ENCODE measurements around the gene EP400. TPM values are rescaled to one million over a fixed set of nuclear protein-coding genes. Genes with fewer than 3 reads are reported as not detected.

Gene EP400
- total and polyA plus RNA-seq, 2 donors (not counting 1 experiment from before 2014, with no cell fraction given) = 3.4 to 12.4 TPM

- TF ChIP-seq CTCF (conservative IDR thresholded peaks at IDR 0.05 in 1 of 2, IDR thresholded peaks at IDR 0.05 in 1 of 2; ENCODE audit: low read depth in 1 of 2, low read length in 2 of 2) = no peak
- TF ChIP-seq EZH2 (IDR thresholded peaks at IDR 0.05; ENCODE audit: low read length, missing control alignments) = no peak
- H3K9ac ChIP-seq (ENCODE audit: insufficient read depth, low read length) = no peak overlapping the region
- H4K20me1 ChIP-seq (ENCODE audit: control insufficient read depth, extremely low read depth, insufficient read depth, low read length) = no peaks in the 10 kb centered on the region
- H3K27me3 ChIP-seq (ENCODE audit: control insufficient read depth, insufficient read depth, low read length) = no peaks in the 10 kb centered on the region
- H3K4me2 ChIP-seq (ENCODE audit: extremely low read depth, insufficient read depth, low read length) = no peak overlapping the region
- no peaks in the 10 kb centered on the region for H3K9me3 ChIP-seq (ENCODE audit: control insufficient read depth, insufficient read depth, low read depth, low read length)
- no peak overlapping the region for H3K4me3 ChIP-seq (replicated peaks in 1 of 4; ENCODE audit: control extremely low read depth in 1 of 4, insufficient read depth in 1 of 4, low read depth in 3 of 4, low read length in 4 of 4)
- peaks cover 5% of the 10 kb centered on the region for H3K36me3 ChIP-seq (ENCODE audit: control insufficient read depth, insufficient read depth, low read length)
- no peak overlapping the region for H3K27ac ChIP-seq (ENCODE audit: insufficient read depth, low read length)
- no peaks in the 10 kb centered on the region for H3K79me2 ChIP-seq (ENCODE audit: control insufficient read depth, insufficient read depth, low read length)
- DNase-seq (ENCODE audit: low read depth in 2 of 2) = no peak
- no peak overlapping the region for H2AFZ ChIP-seq (ENCODE audit: low read length)
- no peaks in the 10 kb centered on the region for H3K4me1 ChIP-seq (ENCODE audit: control insufficient read depth, extremely low read depth, insufficient read depth, low read length)
Observed at GRCh38 chr12:131920902-131921840, 28.6 kb upstream of the EP400 start.

- Histone ChIP-seq H3K36me3 (ENCODE audit: control insufficient read depth, insufficient read depth, low read length) (peaks cover 3% of the 10 kb centered on the region), H3K9ac (ENCODE audit: insufficient read depth, low read length) (no peak overlapping the region), H3K27ac (ENCODE audit: insufficient read depth, low read length) (no peak overlapping the region), H3K27me3 (ENCODE audit: control insufficient read depth, insufficient read depth, low read length) (no peaks in the 10 kb centered on the region), H3K4me3 (replicated peaks in 1 of 4; ENCODE audit: control extremely low read depth in 1 of 4, insufficient read depth in 1 of 4, low read depth in 3 of 4, low read length in 4 of 4) (no peak overlapping the region), H3K4me2 (ENCODE audit: extremely low read depth, insufficient read depth, low read length) (no peak overlapping the region), H4K20me1 (ENCODE audit: control insufficient read depth, extremely low read depth, insufficient read depth, low read length) (no peaks in the 10 kb centered on the region), H2AFZ (ENCODE audit: low read length) (no peak overlapping the region), H3K9me3 (ENCODE audit: control insufficient read depth, insufficient read depth, low read depth, low read length) (no peaks in the 10 kb centered on the region), H3K79me2 (ENCODE audit: control insufficient read depth, insufficient read depth, low read length) (no peaks in the 10 kb centered on the region), H3K4me1 (ENCODE audit: control insufficient read depth, extremely low read depth, insufficient read depth, low read length) (no peaks in the 10 kb centered on the region)
- TF ChIP-seq EZH2 (IDR thresholded peaks at IDR 0.05; ENCODE audit: low read length, missing control alignments) = no peak
- no peak for TF ChIP-seq CTCF (conservative IDR thresholded peaks at IDR 0.05 in 1 of 2, IDR thresholded peaks at IDR 0.05 in 1 of 2; ENCODE audit: low read depth in 1 of 2, low read length in 2 of 2)
- DNase-seq (ENCODE audit: low read depth in 2 of 2) = no peak
Observed at GRCh38 chr12:131921866-131922769, 27.6 kb upstream of the EP400 start.

GRCh38 chr12:131922772-131923171 lies 27.0 kb upstream of the EP400 start:
- Histone ChIP-seq H3K36me3 (ENCODE audit: control insufficient read depth, insufficient read depth, low read length) (peaks cover 3% of the 10 kb centered on the region), H3K4me1 (ENCODE audit: control insufficient read depth, extremely low read depth, insufficient read depth, low read length) (no peaks in the 10 kb centered on the region), H3K9ac (ENCODE audit: insufficient read depth, low read length) (no peak overlapping the region), H3K27ac (ENCODE audit: insufficient read depth, low read length) (no peak overlapping the region), H2AFZ (ENCODE audit: low read length) (no peak overlapping the region), H3K27me3 (ENCODE audit: control insufficient read depth, insufficient read depth, low read length) (no peaks in the 10 kb centered on the region), H3K79me2 (ENCODE audit: control insufficient read depth, insufficient read depth, low read length) (no peaks in the 10 kb centered on the region), H4K20me1 (ENCODE audit: control insufficient read depth, extremely low read depth, insufficient read depth, low read length) (no peaks in the 10 kb centered on the region), H3K9me3 (ENCODE audit: control insufficient read depth, insufficient read depth, low read depth, low read length) (no peaks in the 10 kb centered on the region), H3K4me3 (replicated peaks in 1 of 4; ENCODE audit: control extremely low read depth in 1 of 4, insufficient read depth in 1 of 4, low read depth in 3 of 4, low read length in 4 of 4) (no peak overlapping the region), H3K4me2 (ENCODE audit: extremely low read depth, insufficient read depth, low read length) (no peak overlapping the region)
- no peak for DNase-seq (ENCODE audit: low read depth in 2 of 2)
- no peak for TF ChIP-seq CTCF (conservative IDR thresholded peaks at IDR 0.05 in 1 of 2, IDR thresholded peaks at IDR 0.05 in 1 of 2; ENCODE audit: low read depth in 1 of 2, low read length in 2 of 2)
- no peak for TF ChIP-seq EZH2 (IDR thresholded peaks at IDR 0.05; ENCODE audit: low read length, missing control alignments)
